Memory B cell (primary cell): ENCODE measurements around the gene LRMDA.
A peak's percentile ranks its signal among the peaks of the same experiment; 100 is the strongest.

Experiments used
- ATAC-seq: fragments of 150-1000 bp; cut with Tn5 transposase; 2 replicates; pipeline ENCODE4 v1.10.0; 2021; ENCODE audit warnings: low read depth, mild to moderate bottlenecking, moderate library complexity
- DNase-seq, 2 donors: peaks; one replicate each; pipeline ENCODE4 v3.0.0; 2022; ENCODE audit warnings: low spot score in 2 of 2
- H3K27ac Mint-ChIP-seq: one replicate; pipeline ENCODE4 v1.8.0; 2022; ENCODE audit warnings: mild to moderate bottlenecking, moderate library complexity, mixed read lengths
- H3K27me3 Mint-ChIP-seq: one replicate; pipeline ENCODE4 v1.8.0; 2022; ENCODE audit warnings: mixed read lengths
- H3K36me3 Mint-ChIP-seq: one replicate; pipeline ENCODE4 v1.8.0; 2022; ENCODE audit warnings: mild to moderate bottlenecking, mixed read lengths
- H3K4me1 Mint-ChIP-seq: one replicate; pipeline ENCODE4 v1.8.0; 2022; ENCODE audit warnings: mixed read lengths
- H3K4me3 Mint-ChIP-seq: one replicate; pipeline ENCODE4 v1.8.0; 2022; ENCODE audit warnings: mild to moderate bottlenecking, moderate library complexity, mixed read lengths
- H3K9me3 Mint-ChIP-seq: one replicate; pipeline ENCODE4 v1.8.0; 2022; ENCODE audit warnings: mixed read lengths

Gene LRMDA

GRCh38 chr10:75431180-75432111 is at the start of gene LRMDA:
LRMDA (plus strand) TSS chr10:75431624.
- ATAC-seq (no peak), DNase-seq (no peak)
- peak within 1 kb of the TSS; percentile 43 for H3K4me3 Mint-ChIP-seq
- no peaks in the 10 kb centered on the region for H3K9me3 Mint-ChIP-seq
- H3K27ac Mint-ChIP-seq = no peak within 1 kb of the TSS
- no peaks in the 10 kb centered on the region for H3K36me3 Mint-ChIP-seq
- H3K4me1 Mint-ChIP-seq = no peaks in the 10 kb centered on the region
- peaks cover 29% of the 10 kb centered on the region for H3K27me3 Mint-ChIP-seq

DNA sequence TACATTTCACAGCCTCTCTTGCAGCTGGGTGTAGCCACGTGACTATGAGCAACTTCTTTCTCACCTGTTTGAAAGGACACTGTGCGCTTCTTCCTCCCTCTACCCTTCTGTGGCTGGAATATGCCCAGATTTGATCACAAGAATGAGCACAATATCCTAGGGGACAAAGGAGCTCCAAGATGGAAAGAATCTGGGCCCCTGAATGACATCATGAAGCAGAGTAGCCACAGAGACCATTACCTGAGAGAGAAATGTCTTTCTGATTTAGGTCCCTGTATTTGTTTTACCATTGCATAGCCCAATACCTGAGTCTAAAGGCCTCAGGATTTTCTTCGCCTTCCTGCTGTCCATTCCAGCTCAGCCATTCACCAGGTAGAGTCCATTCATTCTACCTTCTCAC is 45.3 kb upstream of the LRMDA start:
- ATAC-seq (no peak), DNase-seq (no peak)
- H3K4me3 Mint-ChIP-seq = no peak overlapping the region
- peaks cover 27% of the 10 kb centered on the region for H3K27me3 Mint-ChIP-seq
- peaks cover 12% of the 10 kb centered on the region for H3K9me3 Mint-ChIP-seq
- no peak overlapping the region for H3K27ac Mint-ChIP-seq
- H3K36me3 Mint-ChIP-seq = peaks cover 2% of the 10 kb centered on the region
- no peaks in the 10 kb centered on the region for H3K4me1 Mint-ChIP-seq

GRCh38 chr10:75388082-75388481 is 43.3 kb upstream of the LRMDA start:
- H3K36me3 Mint-ChIP-seq = peaks cover 2% of the 10 kb centered on the region
- H3K27me3 Mint-ChIP-seq = peaks cover 36% of the 10 kb centered on the region
- H3K27ac Mint-ChIP-seq = no peak overlapping the region
- no peak overlapping the region for H3K4me3 Mint-ChIP-seq
- DNase-seq = no peak
- H3K4me1 Mint-ChIP-seq = no peaks in the 10 kb centered on the region
- no peak for ATAC-seq
- H3K9me3 Mint-ChIP-seq = peaks cover 12% of the 10 kb centered on the region

DNA sequence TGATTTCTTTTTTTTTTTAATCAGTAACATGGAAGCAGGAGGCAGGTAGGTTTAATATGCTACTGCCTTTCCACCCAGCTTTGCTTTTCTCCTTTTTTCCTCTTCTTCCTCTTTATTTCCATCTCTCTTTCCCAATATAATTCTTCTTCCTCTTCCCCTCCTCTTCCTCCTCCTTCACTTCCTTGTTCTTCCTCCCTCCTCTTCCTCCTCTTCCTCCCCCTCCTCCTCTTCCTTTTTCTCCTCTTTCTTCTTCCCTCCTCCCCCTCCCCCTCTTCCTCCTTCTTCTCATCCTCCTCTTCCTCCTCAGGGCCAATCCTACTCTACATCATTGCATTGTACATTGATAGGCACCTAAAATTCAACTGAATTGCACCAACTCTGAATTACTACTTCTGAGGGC is 41.2 kb upstream of the LRMDA start:
- H3K27me3 Mint-ChIP-seq = peaks cover 44% of the 10 kb centered on the region
- peaks cover 4% of the 10 kb centered on the region for H3K4me1 Mint-ChIP-seq
- no peak overlapping the region for H3K4me3 Mint-ChIP-seq
- peaks cover 2% of the 10 kb centered on the region for H3K36me3 Mint-ChIP-seq
- DNase-seq (no peak), ATAC-seq (no peak)
- peaks cover 12% of the 10 kb centered on the region for H3K9me3 Mint-ChIP-seq
- H3K27ac Mint-ChIP-seq = no peak overlapping the region

DNA sequence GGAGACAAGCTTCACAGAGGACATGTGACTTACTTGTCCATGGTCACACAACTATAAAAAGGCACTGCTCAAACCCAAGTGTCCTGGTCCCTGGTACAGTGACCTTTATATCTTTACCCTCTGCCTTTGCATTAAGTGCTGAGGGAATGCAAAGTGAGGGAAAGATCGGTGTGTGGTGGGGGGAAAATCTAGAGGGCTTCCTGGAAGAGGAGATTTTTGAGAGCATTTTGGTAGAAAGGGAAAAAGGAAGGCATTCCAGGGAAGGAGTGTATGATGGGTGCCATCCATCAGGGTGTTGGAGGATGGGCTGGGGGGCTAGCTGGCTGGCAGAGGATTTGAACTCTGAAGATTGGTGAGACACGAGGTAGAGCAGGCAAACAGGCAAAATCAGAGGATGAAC is 39.2 kb upstream of the LRMDA start:
- Mint-ChIP-seq H3K4me1 (peaks cover 4% of the 10 kb centered on the region), H3K36me3 (no peaks in the 10 kb centered on the region)

GRCh38 chr10:75392744-75393143 is 38.7 kb upstream of the LRMDA start:
- DNase-seq = no peak
- no peak for ATAC-seq
- H3K4me3 Mint-ChIP-seq = no peak overlapping the region
- H3K27ac Mint-ChIP-seq = no peak overlapping the region
- peaks cover 37% of the 10 kb centered on the region for H3K27me3 Mint-ChIP-seq
- no peaks in the 10 kb centered on the region for H3K36me3 Mint-ChIP-seq
- H3K9me3 Mint-ChIP-seq = peaks cover 1% of the 10 kb centered on the region
- H3K4me1 Mint-ChIP-seq = peaks cover 4% of the 10 kb centered on the region

More for the DNA sequence above, 39.2 kb upstream of the LRMDA start:
- no peak for DNase-seq
- no peak overlapping the region for H3K4me3 Mint-ChIP-seq
- H3K27ac Mint-ChIP-seq = no peak overlapping the region
- H3K27me3 Mint-ChIP-seq = peaks cover 39% of the 10 kb centered on the region
- H3K9me3 Mint-ChIP-seq = peaks cover 1% of the 10 kb centered on the region
- ATAC-seq = no peak

DNA sequence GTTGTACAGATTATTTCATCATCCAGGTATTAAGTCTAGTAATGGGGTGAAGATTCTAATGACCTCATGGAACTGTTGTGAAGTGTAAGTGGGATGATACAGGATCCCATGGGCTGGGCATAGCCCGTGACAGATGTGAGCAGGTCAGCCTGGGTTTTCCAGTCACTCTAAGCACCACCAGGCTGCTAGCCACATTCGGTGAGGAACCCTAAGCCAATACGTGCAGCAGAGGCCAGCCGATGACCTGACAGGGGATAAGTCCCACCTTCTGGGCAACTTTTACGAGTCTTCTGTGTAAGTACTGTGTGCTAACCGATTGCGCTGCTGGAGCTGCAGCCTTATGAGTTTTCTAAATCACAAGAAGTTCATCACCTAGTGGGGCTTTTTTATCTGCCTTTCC is 37.2 kb upstream of the LRMDA start:
- DNase-seq = no peak
- H3K27me3 Mint-ChIP-seq = peaks cover 36% of the 10 kb centered on the region
- peaks cover 1% of the 10 kb centered on the region for H3K9me3 Mint-ChIP-seq
- no peak for ATAC-seq
- peaks cover 4% of the 10 kb centered on the region for H3K4me1 Mint-ChIP-seq
- no peaks in the 10 kb centered on the region for H3K36me3 Mint-ChIP-seq
- H3K27ac Mint-ChIP-seq = no peak overlapping the region
- no peak overlapping the region for H3K4me3 Mint-ChIP-seq

DNA sequence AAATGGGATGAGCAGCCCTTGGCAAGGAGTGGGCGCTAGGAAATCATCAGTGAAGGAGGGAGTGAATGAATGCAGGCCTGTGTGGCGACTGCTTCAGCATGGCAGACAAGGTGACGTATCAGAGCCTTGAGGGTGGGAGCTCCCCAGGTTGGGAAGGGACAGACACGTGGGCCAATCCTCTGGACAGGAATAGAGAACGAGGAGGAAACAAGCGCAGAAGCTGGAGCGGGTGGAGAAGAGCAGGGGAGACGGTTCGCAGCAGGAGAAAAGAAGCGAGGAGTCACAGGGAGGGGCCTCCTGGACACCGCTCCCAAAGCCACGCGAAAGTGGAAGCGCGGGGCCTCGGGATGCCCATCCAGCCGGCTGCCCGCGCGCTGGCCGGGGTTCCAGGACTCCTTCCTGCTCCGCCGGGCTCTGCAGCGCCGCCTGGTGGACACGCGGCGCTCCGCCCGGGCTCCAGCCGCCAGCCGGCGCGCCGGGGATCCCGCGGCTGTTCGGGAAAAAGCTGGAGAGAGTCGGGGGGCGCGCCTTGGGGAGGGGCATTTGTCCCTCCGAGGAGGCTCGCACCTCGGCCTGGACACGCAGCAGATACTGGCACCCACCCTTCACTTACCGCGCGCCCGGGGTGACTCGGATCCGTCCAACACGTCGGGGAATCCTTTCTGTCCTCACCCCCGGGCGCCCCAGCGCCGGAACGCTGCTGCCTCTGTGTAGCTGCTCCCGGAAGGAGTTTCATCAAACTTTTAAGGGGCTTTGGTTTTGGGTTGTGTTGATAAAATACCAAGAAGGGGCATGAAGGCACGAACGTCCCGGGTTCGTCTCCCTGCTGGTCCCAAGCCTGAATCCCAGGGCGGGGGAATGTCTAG is 36.1 kb upstream of the LRMDA start:
- Mint-ChIP-seq H3K36me3 (no peaks in the 10 kb centered on the region), H3K27ac (no peak overlapping the region), H3K4me1 (peaks cover 5% of the 10 kb centered on the region), H3K9me3 (peaks cover under 1% of the 10 kb centered on the region), H3K4me3 (no peak overlapping the region), H3K27me3 (peaks cover 38% of the 10 kb centered on the region)
- no peak for DNase-seq
- ATAC-seq = no peak

DNA sequence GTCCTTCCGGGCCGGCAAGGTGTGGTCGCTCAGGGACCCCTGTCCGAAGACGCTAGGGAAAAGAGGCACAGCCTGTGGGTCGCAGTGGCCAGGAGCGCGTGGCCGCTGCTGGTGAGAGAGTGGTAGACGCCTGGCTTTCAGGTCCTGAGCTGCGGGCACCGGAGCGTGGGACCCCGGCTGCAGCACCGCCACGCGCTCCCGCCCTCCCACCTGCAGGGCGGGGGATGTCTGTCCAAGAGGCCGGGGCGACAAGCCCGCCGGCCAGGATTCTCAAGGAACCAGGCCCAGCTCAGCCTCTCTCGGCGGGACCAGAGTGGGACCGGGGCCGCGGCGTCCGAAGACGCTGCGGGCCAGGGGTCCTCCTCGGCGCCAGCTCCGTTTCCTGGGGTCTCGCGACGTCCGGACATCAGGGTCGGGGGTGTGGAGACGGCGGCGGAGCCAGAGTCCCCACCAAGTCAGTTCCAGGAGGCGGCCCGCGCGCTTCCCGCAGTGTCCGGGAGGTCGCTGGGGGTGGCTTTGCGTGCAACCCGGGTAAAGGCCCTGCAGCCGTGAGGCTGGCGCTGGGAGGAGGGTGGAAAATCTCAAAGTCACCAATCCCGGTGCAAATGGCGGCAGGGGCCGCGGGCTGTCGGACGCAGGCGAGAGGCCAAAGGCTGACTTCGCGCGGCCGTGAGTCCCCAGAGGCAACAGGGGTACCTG is 35.3 kb upstream of the LRMDA start:
- DNase-seq (no peak), ATAC-seq (no peak)
- Mint-ChIP-seq H3K9me3 (no peaks in the 10 kb centered on the region), H3K27me3 (peaks cover 35% of the 10 kb centered on the region), H3K36me3 (no peaks in the 10 kb centered on the region), H3K4me1 (peaks cover 6% of the 10 kb centered on the region), H3K27ac (no peak overlapping the region), H3K4me3 (no peak overlapping the region)

DNA sequence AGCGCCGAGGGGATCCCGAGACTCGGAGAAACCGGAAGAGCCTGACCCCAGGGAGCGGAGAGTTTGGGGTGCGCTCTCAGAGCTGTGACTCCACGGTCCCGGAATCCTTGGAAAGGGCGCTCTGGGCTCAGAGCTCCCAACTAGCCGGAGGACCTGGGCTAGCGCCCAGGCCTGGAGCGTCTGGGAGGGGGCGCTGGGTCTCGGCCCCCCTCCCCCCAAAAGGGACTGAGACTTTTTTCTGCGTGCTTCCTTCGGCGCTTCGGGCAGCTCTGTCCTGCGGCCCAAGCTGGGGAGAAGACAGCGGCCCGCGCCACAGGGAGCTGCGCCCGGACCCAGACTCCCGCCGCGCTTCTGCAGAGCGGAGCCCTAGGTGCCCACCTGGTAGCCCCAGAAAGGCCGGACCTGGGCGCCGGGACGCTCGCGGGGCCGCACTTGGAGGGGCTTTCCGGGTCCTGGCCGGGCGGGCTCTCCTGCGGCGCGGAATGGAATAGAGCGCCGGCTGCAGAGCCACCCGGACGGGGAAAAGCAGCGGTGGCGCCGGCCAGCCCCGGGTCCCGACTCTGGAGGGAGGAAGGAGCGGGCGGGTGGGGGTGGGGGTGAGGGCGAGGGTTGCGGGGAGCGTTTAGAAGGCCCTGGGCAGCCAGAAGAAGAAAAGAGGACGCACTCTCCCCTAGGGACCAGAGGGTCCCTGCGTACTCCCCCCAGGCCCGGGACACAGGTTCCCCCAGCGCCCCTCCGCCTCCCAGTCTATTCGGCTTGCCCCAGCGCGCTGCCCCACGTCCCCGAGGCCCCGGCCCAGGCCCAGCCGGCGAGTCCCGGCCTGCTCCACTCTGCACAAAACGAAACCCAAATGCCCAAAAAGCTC is 34.6 kb upstream of the LRMDA start:
- Mint-ChIP-seq H3K9me3 (no peaks in the 10 kb centered on the region), H3K27ac (no peak overlapping the region), H3K4me3 (no peak overlapping the region), H3K36me3 (no peaks in the 10 kb centered on the region), H3K4me1 (peaks cover 6% of the 10 kb centered on the region), H3K27me3 (peaks cover 30% of the 10 kb centered on the region)
- no peak for DNase-seq
- no peak for ATAC-seq

- Mint-ChIP-seq H3K4me1 (peaks cover 9% of the 10 kb centered on the region), H3K4me3 (no peak overlapping the region), H3K9me3 (no peaks in the 10 kb centered on the region), H3K27me3 (peaks cover 30% of the 10 kb centered on the region), H3K27ac (no peak overlapping the region), H3K36me3 (peaks cover 2% of the 10 kb centered on the region)
- no peak for DNase-seq
- ATAC-seq = no peak
Measured at GRCh38 chr10:75397496-75398199, 33.8 kb upstream of the LRMDA start.

DNA sequence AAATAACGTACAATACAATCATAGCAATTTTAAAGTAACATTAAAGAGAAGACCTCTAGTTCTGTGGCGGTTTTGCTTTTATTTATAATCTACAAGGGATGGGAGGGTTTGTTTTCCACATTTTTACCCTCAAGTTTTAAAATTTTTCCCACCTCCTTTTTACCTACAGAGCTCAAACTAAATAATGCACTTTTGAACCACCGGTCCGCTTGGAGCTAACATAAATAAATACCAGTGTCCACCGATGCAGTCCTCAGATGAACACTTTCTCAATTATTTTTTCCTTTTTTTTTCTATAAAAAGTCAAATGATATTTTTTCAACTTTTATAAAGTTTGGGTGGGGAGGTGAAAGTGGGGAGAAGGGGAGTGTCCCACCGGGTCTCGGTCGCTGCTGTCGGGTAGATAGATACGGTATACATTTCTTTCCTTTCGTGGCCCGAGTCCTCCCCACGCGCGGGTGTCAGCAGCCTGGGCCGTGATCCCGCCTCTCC is 33.2 kb upstream of the LRMDA start:
- ATAC-seq = no peak
- DNase-seq = no peak
- Mint-ChIP-seq H3K9me3 (no peaks in the 10 kb centered on the region), H3K27ac (no peak overlapping the region), H3K27me3 (peaks cover 30% of the 10 kb centered on the region), H3K4me3 (no peak overlapping the region), H3K4me1 (peaks cover 12% of the 10 kb centered on the region), H3K36me3 (peaks cover 2% of the 10 kb centered on the region)
